ENCODE data around the gene TEX264. TPM values are rescaled to one million over a fixed set of nuclear protein-coding genes. Genes with fewer than 3 reads are reported as not detected.
A peak's percentile ranks its signal among the peaks of the same experiment; 100 is the strongest.

TEX264 gene
- total RNA-seq, 1 experiment from 2014 or later: 46.4 TPM

DNA sequence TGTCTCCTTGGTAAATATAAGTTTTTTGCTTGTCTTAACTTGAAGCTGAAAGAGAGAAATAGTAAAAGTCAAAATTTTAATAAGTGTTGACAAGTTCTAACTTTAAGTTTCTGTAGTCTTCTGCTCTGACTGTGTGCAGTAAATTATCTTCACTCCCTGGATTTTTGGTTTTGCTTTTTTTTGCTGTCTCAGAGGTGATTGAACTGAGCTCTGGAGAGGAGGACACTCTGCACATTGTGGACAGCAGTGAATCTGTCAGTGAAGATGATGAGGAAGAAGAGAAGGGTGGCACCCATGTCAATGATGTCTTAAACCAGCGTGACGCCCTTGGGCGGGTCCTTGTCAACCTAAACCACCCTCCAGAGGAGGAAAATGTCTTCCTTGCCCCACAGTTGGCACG lies 40.5 kb upstream of the TEX264 start:
- intact Hi-C loops (cut with micrococcal nuclease): no loop called here
- H3K27ac Mint-ChIP-seq (ENCODE audit: low read depth, unreplicated experiment): no peak overlapping the region
- no TSS peak for BruUV-seq (replicated peaks)
- TF ChIP-seq CTCF (IDR thresholded peaks at IDR 0.05; ENCODE audit: unreplicated experiment): no peak
- H3K27me3 Mint-ChIP-seq (ENCODE audit: insufficient read depth, unreplicated experiment): no peaks in the 10 kb centered on the region
- H3K4me1 Mint-ChIP-seq (ENCODE audit: insufficient read depth, unreplicated experiment): no peaks in the 10 kb centered on the region
- H3K9me3 Mint-ChIP-seq (ENCODE audit: unreplicated experiment): no peaks in the 10 kb centered on the region
- H3K4me3 Mint-ChIP-seq (ENCODE audit: unreplicated experiment): no peak overlapping the region
- H3K36me3 Mint-ChIP-seq (ENCODE audit: insufficient read depth, unreplicated experiment): peaks cover 55% of the 10 kb centered on the region
- no peak for DNase-seq (ENCODE audit: unreplicated experiment)
- ChIA-PET CTCF (interaction anchor here (0.6 to 3.3 kb wide), 4 partner anchors 12 to 1044 kb away, joined by 3 to 16 read pairs (median 4); no protein-coding TSS in a partner anchor), POLR2A (no interaction called here)

DNA sequence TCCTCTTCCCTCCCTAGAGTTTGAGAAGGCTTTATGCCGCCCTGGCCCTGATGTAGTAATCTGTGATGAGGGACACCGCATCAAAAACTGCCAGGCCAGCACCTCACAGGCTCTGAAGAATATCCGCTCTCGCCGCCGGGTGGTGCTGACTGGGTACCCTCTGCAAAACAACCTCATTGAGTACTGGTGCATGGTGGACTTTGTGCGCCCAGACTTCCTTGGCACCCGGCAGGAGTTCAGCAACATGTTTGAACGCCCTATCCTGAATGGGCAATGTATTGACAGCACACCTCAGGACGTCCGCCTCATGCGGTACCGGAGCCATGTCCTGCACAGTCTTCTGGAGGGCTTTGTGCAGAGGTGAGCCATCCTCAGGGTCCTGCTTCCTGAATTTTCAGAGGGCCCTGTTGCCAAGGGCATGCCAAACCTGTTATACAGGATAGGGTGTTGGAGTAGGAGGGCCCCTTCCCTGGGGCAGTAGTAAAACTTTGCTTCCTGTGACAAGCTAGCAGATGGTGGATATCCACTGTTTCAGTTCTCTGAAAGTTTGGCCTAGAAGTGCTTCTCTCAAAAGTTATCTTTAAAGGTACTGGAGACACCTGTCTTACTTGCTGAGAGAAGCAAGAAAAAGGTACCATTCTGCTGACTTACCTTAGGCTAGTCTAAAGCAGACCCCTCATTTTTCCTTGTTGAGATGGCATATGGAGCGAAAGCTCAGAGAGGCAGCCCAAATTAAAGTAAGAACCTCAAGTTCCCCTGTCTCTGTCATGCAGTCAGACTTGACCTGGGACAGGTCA lies 33.7 kb upstream of the TEX264 start:
- BruUV-seq (replicated peaks): no TSS peak
- Mint-ChIP-seq H3K27me3 (ENCODE audit: insufficient read depth, unreplicated experiment) (no peaks in the 10 kb centered on the region), H3K4me3 (ENCODE audit: unreplicated experiment) (no peak overlapping the region), H3K36me3 (ENCODE audit: insufficient read depth, unreplicated experiment) (peaks cover 69% of the 10 kb centered on the region), H3K9me3 (ENCODE audit: unreplicated experiment) (no peaks in the 10 kb centered on the region), H3K4me1 (ENCODE audit: insufficient read depth, unreplicated experiment) (no peaks in the 10 kb centered on the region), H3K27ac (ENCODE audit: low read depth, unreplicated experiment) (no peak overlapping the region)
- TF ChIP-seq CTCF (IDR thresholded peaks at IDR 0.05; ENCODE audit: unreplicated experiment): no peak
- CTCF ChIA-PET: interaction anchor here (0.6 to 1.3 kb wide), 9 partner anchors 14 to 338 kb away, joined by 3 to 5 read pairs (median 4); partner anchors contain the start of genes ABHD14A and RAD54L2
- DNase-seq (ENCODE audit: unreplicated experiment): no peak
- POLR2A ChIA-PET: no interaction called here
- intact Hi-C loops (cut with micrococcal nuclease): no loop called here

- intact Hi-C loops (cut with micrococcal nuclease): loop anchor here (1.0 kb wide), 2 partner anchors 44 to 136 kb away; no protein-coding TSS in a partner anchor
- BruUV-seq (replicated peaks): no TSS peak
- ChIA-PET CTCF (interaction anchor here (0.6 to 1.3 kb wide), 8 partner anchors 15 to 337 kb away, joined by 3 to 5 read pairs (median 4); partner anchors contain the start of gene ABHD14A), POLR2A (no interaction called here)
- DNase-seq (ENCODE audit: unreplicated experiment): peak; percentile 72
- Mint-ChIP-seq H3K27ac (ENCODE audit: low read depth, unreplicated experiment) (no peak overlapping the region), H3K27me3 (ENCODE audit: insufficient read depth, unreplicated experiment) (no peaks in the 10 kb centered on the region), H3K36me3 (ENCODE audit: insufficient read depth, unreplicated experiment) (peaks cover 69% of the 10 kb centered on the region), H3K9me3 (ENCODE audit: unreplicated experiment) (no peaks in the 10 kb centered on the region), H3K4me1 (ENCODE audit: insufficient read depth, unreplicated experiment) (no peaks in the 10 kb centered on the region), H3K4me3 (ENCODE audit: unreplicated experiment) (no peak overlapping the region)
- peak; percentile 84 for TF ChIP-seq CTCF (IDR thresholded peaks at IDR 0.05; ENCODE audit: unreplicated experiment)
Observed at GRCh38 chr3:51637941-51638471, 33.0 kb upstream of the TEX264 start.

GRCh38 chr3:51642462-51642861 lies 28.6 kb upstream of the TEX264 start:
- intact Hi-C loops (cut with micrococcal nuclease): loop anchor here (1.0 to 5.0 kb wide), 3 partner anchors 27 to 155 kb away; no protein-coding TSS in a partner anchor
- Mint-ChIP-seq H3K27me3 (ENCODE audit: insufficient read depth, unreplicated experiment) (no peaks in the 10 kb centered on the region), H3K27ac (ENCODE audit: low read depth, unreplicated experiment) (no peak overlapping the region), H3K9me3 (ENCODE audit: unreplicated experiment) (no peaks in the 10 kb centered on the region), H3K4me3 (ENCODE audit: unreplicated experiment) (no peak overlapping the region), H3K4me1 (ENCODE audit: insufficient read depth, unreplicated experiment) (no peaks in the 10 kb centered on the region), H3K36me3 (ENCODE audit: insufficient read depth, unreplicated experiment) (peaks cover 92% of the 10 kb centered on the region)
- CTCF ChIA-PET: interaction anchor here (0.5 to 7.0 kb wide), 16 partner anchors 9 to 216 kb away, joined by 3 to 87 read pairs (median 4); partner anchors contain the start of gene TEX264
- DNase-seq (ENCODE audit: unreplicated experiment): peak; percentile 14
- peak; percentile 40 for TF ChIP-seq CTCF (IDR thresholded peaks at IDR 0.05; ENCODE audit: unreplicated experiment)
- BruUV-seq (replicated peaks): no TSS peak
- POLR2A ChIA-PET: interaction anchor here (0.9 to 1.5 kb wide), 4 partner anchors 21 to 142 kb away, joined by 3 to 4 read pairs (median 3); partner anchors contain the start of gene DCAF1

Measured in MCF 10A (cell line).